GM12878 (cell line): Measurements from ENCODE around the gene GANC. TPM values are rescaled to one million over a fixed set of nuclear protein-coding genes. Genes with fewer than 3 reads are reported as not detected.

ENCODE experiments used
- ASH2L ChIP-seq: fragments of 300-600, 200-600 bp; sonication (generic); IDR thresholded peaks from 2 replicates; pipeline ENCODE4 v1.6.1; 2017; ENCODE audit warnings: low read depth, mild to moderate bottlenecking, borderline replicate concordance
- BCL11A ChIP-seq: IDR thresholded peaks from 2 replicates; pipeline ENCODE4 v1.6.1; 2011; ENCODE audit warnings: low read depth, low read length
- CHD1 ChIP-seq: IDR thresholded peaks from 2 replicates; pipeline ENCODE4 v1.6.1; 2012; ENCODE audit warnings: low read depth, low read length, improper control_type of control experiment
- CREB1 ChIP-seq: IDR thresholded peaks from 2 replicates; pipeline ENCODE4 v1.6.1; 2012; ENCODE audit warnings: low read depth, mild to moderate bottlenecking, inconsistent platforms
- ETV6 ChIP-seq, 2 experiments: fragments of 450-650 bp in 1 of 2; IDR thresholded peaks in 1 of 2; conservative IDR thresholded peaks in 1 of 2; 2 replicates each; pipeline ENCODE4 v1.6.1; 2014; ENCODE audit warnings: antibody characterized with exemption in 1 of 2, borderline replicate concordance in 1 of 2, low read depth in 1 of 2, mild to moderate bottlenecking in 1 of 2, moderate library complexity in 1 of 2
- GATAD2B ChIP-seq: fragments of 450-650 bp; conservative IDR thresholded peaks from 2 replicates; pipeline ENCODE4 v1.6.1; 2017; ENCODE audit warnings: low read depth, mild to moderate bottlenecking, moderate library complexity
- IKZF1 ChIP-seq: fragments of 450-650 bp; conservative IDR thresholded peaks from 2 replicates; pipeline ENCODE4 v1.6.1; 2017; ENCODE audit warnings: antibody characterized with exemption, mild to moderate bottlenecking
- MXI1 ChIP-seq: fragments of 150-350 bp; IDR thresholded peaks from 2 replicates; pipeline ENCODE4 v1.6.1; 2011; ENCODE audit warnings: low read depth, mild to moderate bottlenecking, inconsistent platforms, low read length, improper control_type of control experiment
- NFYA ChIP-seq: IDR thresholded peaks from 2 replicates; pipeline ENCODE4 v1.6.1; 2011; ENCODE audit warnings: low read depth, mild to moderate bottlenecking, low read length, improper control_type of control experiment, borderline replicate concordance
- PML ChIP-seq: IDR thresholded peaks from 2 replicates; pipeline ENCODE4 v1.6.1; 2012; ENCODE audit warnings: low read length, inconsistent platforms
- RAD51 ChIP-seq: fragments of 450-650 bp; IDR thresholded peaks from 2 replicates; pipeline ENCODE4 v1.6.1; 2016; ENCODE audit warnings: moderate library complexity, mild to moderate bottlenecking, inconsistent platforms
- RB1 ChIP-seq: fragments of 450-650 bp; formaldehyde crosslinking; IDR thresholded peaks from 2 replicates; pipeline ENCODE4 v1.6.1; 2017; ENCODE audit warnings: mild to moderate bottlenecking, borderline replicate concordance
- REST ChIP-seq: IDR thresholded peaks from 2 replicates; pipeline ENCODE4 v1.6.1; 2012; ENCODE audit warnings: mild to moderate bottlenecking, low read depth, low read length
- RUNX3 ChIP-seq: IDR thresholded peaks from 2 replicates; pipeline ENCODE4 v1.6.1; 2012; ENCODE audit warnings: low read length, inconsistent platforms
- ZNF24 ChIP-seq: fragments of 450-650 bp; IDR thresholded peaks from 2 replicates; pipeline ENCODE4 v1.6.1; 2017; ENCODE audit warnings: antibody characterized with exemption, mild to moderate bottlenecking
- ZNF622 ChIP-seq: fragments of 450-650 bp; IDR thresholded peaks from 2 replicates; pipeline ENCODE4 v1.6.1; 2017; ENCODE audit warnings: mild to moderate bottlenecking, inconsistent platforms
- polyA plus RNA-seq, 11 experiments: library from polyadenylated mRNA; depleted of rRNA in 4 of 11; unstranded in 6 of 11; stranded (reverse) in 5 of 11; fragments of >200 nt; fragmentation: Nextera tagmentation in 4 of 11; fragmentation: Illumina TruSeq in 1 of 11; extraction: Ambion mirVana in 4 of 11; extraction: Trizol in 1 of 11; gene quantifications; 1 replicate in 1 of 11; 2 replicates in 10 of 11; pipeline versions ENCODE4 v1.2.1 to v1.2.3, GENCODE V29; 2011 to 2016; ENCODE audit warnings: inconsistent platforms in 2 of 11, missing spikeins in 2 of 11, low read depth in 1 of 11
- total RNA-seq, 4 experiments: library from RNA; depleted of rRNA in 3 of 4; stranded (reverse); fragments of >200 nt in 3 of 4; fragmentation: Illumina TruSeq in 1 of 4; extraction: Trizol in 1 of 4; gene quantifications; 2 replicates each; pipeline versions ENCODE4 v1.2.1 to v1.2.3, GENCODE V29; 2013 to 2021
- TF ChIP-seq, protein P1 (sequence below): fragments of 450-650 bp; conservative IDR thresholded peaks from 2 replicates; pipeline ENCODE4 v1.6.1; 2017; ENCODE audit warnings: mild to moderate bottlenecking, moderate library complexity
- TF ChIP-seq, protein P2 (sequence below): fragments of 450-650 bp; IDR thresholded peaks from 2 replicates; pipeline ENCODE4 v1.6.1; 2018; ENCODE audit warnings: mild to moderate bottlenecking, low read depth, moderate library complexity; ENCODE audit not compliant: partially characterized antibody
- TF ChIP-seq, protein P3 (sequence below): fragments of 450-650 bp; IDR thresholded peaks from 2 replicates; pipeline ENCODE4 v1.6.1; 2018; ENCODE audit warnings: borderline replicate concordance, mild to moderate bottlenecking; ENCODE audit not compliant: partially characterized antibody

Gene GANC
- total and polyA plus RNA-seq, 10 of the 15 experiments (the other 5 are each of a cell fraction or from before 2014, with no cell fraction given) = 11.3 to 35.3 (median 23.0) TPM

GRCh38 chr15:42273900-42274701, 1.1 kb downstream of the GANC start (continued):
- no peak for TF ChIP-seq REST
- TF ChIP-seq MXI1 = peak; percentile 89
- TF ChIP-seq CHD1 = no peak
- TF ChIP-seq, protein P1, sequence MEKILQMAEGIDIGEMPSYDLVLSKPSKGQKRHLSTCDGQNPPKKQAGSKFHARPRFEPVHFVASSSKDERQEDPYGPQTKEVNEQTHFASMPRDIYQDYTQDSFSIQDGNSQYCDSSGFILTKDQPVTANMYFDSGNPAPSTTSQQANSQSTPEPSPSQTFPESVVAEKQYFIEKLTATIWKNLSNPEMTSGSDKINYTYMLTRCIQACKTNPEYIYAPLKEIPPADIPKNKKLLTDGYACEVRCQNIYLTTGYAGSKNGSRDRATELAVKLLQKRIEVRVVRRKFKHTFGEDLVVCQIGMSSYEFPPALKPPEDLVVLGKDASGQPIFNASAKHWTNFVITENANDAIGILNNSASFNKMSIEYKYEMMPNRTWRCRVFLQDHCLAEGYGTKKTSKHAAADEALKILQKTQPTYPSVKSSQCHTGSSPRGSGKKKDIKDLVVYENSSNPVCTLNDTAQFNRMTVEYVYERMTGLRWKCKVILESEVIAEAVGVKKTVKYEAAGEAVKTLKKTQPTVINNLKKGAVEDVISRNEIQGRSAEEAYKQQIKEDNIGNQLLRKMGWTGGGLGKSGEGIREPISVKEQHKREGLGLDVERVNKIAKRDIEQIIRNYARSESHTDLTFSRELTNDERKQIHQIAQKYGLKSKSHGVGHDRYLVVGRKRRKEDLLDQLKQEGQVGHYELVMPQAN = 0 out of 2 replicates have a peak, but pooled peaks have one; percentile 19
- no peak for TF ChIP-seq GATAD2B
- no peak for TF ChIP-seq PML
- 0 out of 2 replicates have a peak, but pooled peaks have one; percentile 34 for TF ChIP-seq CREB1
- TF ChIP-seq, protein P2, sequence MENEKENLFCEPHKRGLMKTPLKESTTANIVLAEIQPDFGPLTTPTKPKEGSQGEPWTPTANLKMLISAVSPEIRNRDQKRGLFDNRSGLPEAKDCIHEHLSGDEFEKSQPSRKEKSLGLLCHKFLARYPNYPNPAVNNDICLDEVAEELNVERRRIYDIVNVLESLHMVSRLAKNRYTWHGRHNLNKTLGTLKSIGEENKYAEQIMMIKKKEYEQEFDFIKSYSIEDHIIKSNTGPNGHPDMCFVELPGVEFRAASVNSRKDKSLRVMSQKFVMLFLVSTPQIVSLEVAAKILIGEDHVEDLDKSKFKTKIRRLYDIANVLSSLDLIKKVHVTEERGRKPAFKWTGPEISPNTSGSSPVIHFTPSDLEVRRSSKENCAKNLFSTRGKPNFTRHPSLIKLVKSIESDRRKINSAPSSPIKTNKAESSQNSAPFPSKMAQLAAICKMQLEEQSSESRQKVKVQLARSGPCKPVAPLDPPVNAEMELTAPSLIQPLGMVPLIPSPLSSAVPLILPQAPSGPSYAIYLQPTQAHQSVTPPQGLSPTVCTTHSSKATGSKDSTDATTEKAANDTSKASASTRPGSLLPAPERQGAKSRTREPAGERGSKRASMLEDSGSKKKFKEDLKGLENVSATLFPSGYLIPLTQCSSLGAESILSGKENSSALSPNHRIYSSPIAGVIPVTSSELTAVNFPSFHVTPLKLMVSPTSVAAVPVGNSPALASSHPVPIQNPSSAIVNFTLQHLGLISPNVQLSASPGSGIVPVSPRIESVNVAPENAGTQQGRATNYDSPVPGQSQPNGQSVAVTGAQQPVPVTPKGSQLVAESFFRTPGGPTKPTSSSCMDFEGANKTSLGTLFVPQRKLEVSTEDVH = no peak
- no peak for TF ChIP-seq ETV6 (conservative IDR thresholded peaks at IDR 0.05 in 1 of 2, IDR thresholded peaks at IDR 0.05 in 1 of 2; ENCODE audit: borderline replicate concordance in 1 of 2, low read depth in 1 of 2)
- TF ChIP-seq IKZF1 = peak; percentile 14
- no peak for TF ChIP-seq ZNF622
- TF ChIP-seq BCL11A = no peak
- TF ChIP-seq RAD51 = no peak
- no peak for TF ChIP-seq NFYA
- peak; percentile 31; the same call in 1 of the 2 replicates for TF ChIP-seq RB1
- TF ChIP-seq, protein P3, sequence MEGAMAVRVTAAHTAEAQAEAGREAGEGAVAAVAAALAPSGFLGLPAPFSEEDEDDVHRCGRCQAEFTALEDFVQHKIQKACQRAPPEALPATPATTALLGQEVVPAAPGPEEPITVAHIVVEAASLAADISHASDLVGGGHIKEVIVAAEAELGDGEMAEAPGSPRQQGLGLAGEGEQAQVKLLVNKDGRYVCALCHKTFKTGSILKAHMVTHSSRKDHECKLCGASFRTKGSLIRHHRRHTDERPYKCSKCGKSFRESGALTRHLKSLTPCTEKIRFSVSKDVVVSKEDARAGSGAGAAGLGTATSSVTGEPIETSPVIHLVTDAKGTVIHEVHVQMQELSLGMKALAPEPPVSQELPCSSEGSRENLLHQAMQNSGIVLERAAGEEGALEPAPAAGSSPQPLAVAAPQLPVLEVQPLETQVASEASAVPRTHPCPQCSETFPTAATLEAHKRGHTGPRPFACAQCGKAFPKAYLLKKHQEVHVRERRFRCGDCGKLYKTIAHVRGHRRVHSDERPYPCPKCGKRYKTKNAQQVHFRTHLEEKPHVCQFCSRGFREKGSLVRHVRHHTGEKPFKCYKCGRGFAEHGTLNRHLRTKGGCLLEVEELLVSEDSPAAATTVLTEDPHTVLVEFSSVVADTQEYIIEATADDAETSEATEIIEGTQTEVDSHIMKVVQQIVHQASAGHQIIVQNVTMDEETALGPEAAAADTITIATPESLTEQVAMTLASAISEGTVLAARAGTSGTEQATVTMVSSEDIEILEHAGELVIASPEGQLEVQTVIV = no peak
- TF ChIP-seq ASH2L = no peak
- no peak for TF ChIP-seq ZNF24
- peak; percentile 64 for TF ChIP-seq RUNX3
